IMR-90 (cell line): ENCODE measurements around the gene RAPGEF1. TPM values are rescaled to one million over a fixed set of nuclear protein-coding genes. Genes with fewer than 3 reads are reported as not detected.

Experiments used
- ATAC-seq: fragments of 200-7000 bp; cut with Tn5 transposase; 2 replicates; pipeline ENCODE4 v1.9.1; 2020; ENCODE audit warnings: low read depth, mild to moderate bottlenecking, moderate library complexity
- BruUV-seq: library from RNA; stranded (reverse); fragments of 400-500 nt; replicated peaks from 2 replicates; lab custom pipeline; 2021; lab: Mats Ljungman, UMichigan
- CTCF ChIA-PET: fragments of 300-600 bp; formaldehyde crosslinking; extraction: SDS; loops from one replicate; lab custom pipeline; 2021; ENCODE audit warnings: antibody characterized with exemption; lab: Yijun Ruan, JAX
- POLR2A ChIA-PET: fragments of 300-600 bp; sonication (Branson Sonifier 250); formaldehyde crosslinking; loops from one replicate; lab custom pipeline; 2022; ENCODE audit warnings: antibody characterized with exemption; ENCODE audit not compliant: unreplicated experiment; lab: Charles Lee
- DNase-seq: peaks from one replicate; pipeline ENCODE4 v3.0.0; 2013
- H2AFZ ChIP-seq: replicated peaks from 2 replicates; pipeline ENCODE3; 2013; ENCODE audit warnings: low read length, mild to moderate bottlenecking; ENCODE audit not compliant: poor library complexity
- H2AK5ac ChIP-seq: 2 replicates; pipeline ENCODE4 v1.6.1; 2013; ENCODE audit warnings: low read depth, low read length, inconsistent platforms
- H2AK9ac ChIP-seq: replicated peaks from 2 replicates; pipeline ENCODE3; 2013; ENCODE audit warnings: mild to moderate bottlenecking, low read depth, low read length, moderate library complexity; ENCODE audit not compliant: poor library complexity
- H2BK120ac ChIP-seq: 2 replicates; pipeline ENCODE4 v1.6.1; 2013; ENCODE audit warnings: low read depth, low read length, inconsistent platforms
- H2BK15ac ChIP-seq: 3 replicates; pipeline ENCODE4 v1.6.1; 2013; ENCODE audit warnings: low read depth, low read length, inconsistent platforms
- H2BK20ac ChIP-seq: 2 replicates; pipeline ENCODE4 v1.6.1; 2013; ENCODE audit warnings: low read depth, mild to moderate bottlenecking, inconsistent platforms, low read length, moderate library complexity
- H2BK5ac ChIP-seq: 2 replicates; pipeline ENCODE4 v1.6.1; 2013; ENCODE audit warnings: mild to moderate bottlenecking, low read depth, low read length, inconsistent platforms; ENCODE audit not compliant: poor library complexity, severe bottlenecking
- H3K14ac ChIP-seq: replicated peaks from 2 replicates; pipeline ENCODE4 v1.6.1; 2013; ENCODE audit warnings: low read depth, low read length, inconsistent platforms
- H3K18ac ChIP-seq: 2 replicates; pipeline ENCODE4 v1.6.1; 2013; ENCODE audit warnings: low read depth, low read length, control low read depth
- H3K23ac ChIP-seq: 2 replicates; pipeline ENCODE4 v1.6.1; 2013; ENCODE audit warnings: low read depth, low read length, inconsistent platforms
- H3K27ac ChIP-seq: 2 replicates; pipeline ENCODE4 v1.5.1; 2013; ENCODE audit warnings: mild to moderate bottlenecking, control low read depth, low read length; ENCODE audit not compliant: insufficient read depth
- H3K27me3 ChIP-seq: 2 replicates; pipeline ENCODE4 v1.6.1; 2013; ENCODE audit warnings: low read length; ENCODE audit not compliant: control insufficient read depth, insufficient read depth
- H3K36me3 ChIP-seq: 2 replicates; pipeline ENCODE4 v1.6.1; 2013; ENCODE audit warnings: low read length, mixed read lengths; ENCODE audit not compliant: control insufficient read depth, insufficient read depth
- H3K4ac ChIP-seq: 2 replicates; pipeline ENCODE4 v1.6.1; 2013; ENCODE audit warnings: low read depth, low read length, inconsistent platforms
- H3K4me1 ChIP-seq: 2 replicates; pipeline ENCODE4 v1.6.1; 2013; ENCODE audit warnings: low read length, mixed read lengths; ENCODE audit not compliant: control insufficient read depth, insufficient read depth
- H3K4me2 ChIP-seq: 2 replicates; pipeline ENCODE4 v1.6.1; 2013; ENCODE audit warnings: low read depth, mild to moderate bottlenecking, control low read depth, low read length, moderate library complexity
- H3K4me3 ChIP-seq: 2 replicates; pipeline ENCODE4 v1.5.1; 2013; ENCODE audit warnings: low read depth, mild to moderate bottlenecking, control low read depth, low read length, moderate library complexity; ENCODE audit not compliant: insufficient read depth
- H3K56ac ChIP-seq: 2 replicates; pipeline ENCODE4 v1.6.1; 2013; ENCODE audit warnings: low read length, inconsistent platforms; ENCODE audit not compliant: insufficient read depth; ENCODE audit errors: extremely low read depth
- H3K79me1 ChIP-seq, 2 experiments: 2 replicates each; pipeline ENCODE4 v1.6.1; 2013; ENCODE audit warnings: low read length in 2 of 2, inconsistent platforms in 1 of 2, low read depth in 1 of 2
- H3K9ac ChIP-seq: 2 replicates; pipeline ENCODE4 v1.6.1; 2013; ENCODE audit warnings: low read depth, low read length, control low read depth
- H3K9me1 ChIP-seq: 2 replicates; pipeline ENCODE4 v1.6.1; 2013; ENCODE audit warnings: low read length, inconsistent platforms; ENCODE audit not compliant: insufficient read depth
- H3K9me3 ChIP-seq: 2 replicates; pipeline ENCODE4 v1.6.1; 2013; ENCODE audit warnings: low read length; ENCODE audit not compliant: control insufficient read depth, insufficient read depth
- H4K20me1 ChIP-seq: 2 replicates; pipeline ENCODE4 v1.6.1; 2013; ENCODE audit warnings: low read length, inconsistent platforms; ENCODE audit not compliant: insufficient read depth
- H4K5ac ChIP-seq: 2 replicates; pipeline ENCODE4 v1.6.1; 2013; ENCODE audit warnings: mild to moderate bottlenecking, low read depth, low read length, control low read depth
- H4K8ac ChIP-seq, 2 experiments: 2 replicates each; pipeline ENCODE4 v1.6.1; 2013; ENCODE audit warnings: low read depth in 2 of 2, low read length in 2 of 2, control low read depth in 1 of 2, inconsistent platforms in 1 of 2
- H4K91ac ChIP-seq: 2 replicates; pipeline ENCODE4 v1.6.1; 2013; ENCODE audit warnings: low read depth, low read length, inconsistent platforms; ENCODE audit not compliant: insufficient read depth
- BHLHE40 ChIP-seq: fragments of 150-350 bp; IDR thresholded peaks from 2 replicates; pipeline ENCODE4 v1.6.1; 2016; ENCODE audit warnings: mild to moderate bottlenecking, low read depth, low read length
- CHD1 ChIP-seq: IDR thresholded peaks from 2 replicates; pipeline ENCODE4 v1.6.1; 2012; ENCODE audit warnings: low read depth, low read length, improper control_type of control experiment
- CTCF ChIP-seq: conservative IDR thresholded peaks from 2 replicates; pipeline ENCODE4 v1.5.1; 2012; ENCODE audit warnings: mild to moderate bottlenecking, low read depth, low read length, improper control_type of control experiment
- ELK1 ChIP-seq: fragments of 150-350 bp; IDR thresholded peaks from 2 replicates; pipeline ENCODE4 v1.6.1; 2016; ENCODE audit warnings: low read depth, mild to moderate bottlenecking, low read length, moderate library complexity, borderline replicate concordance
- FOS ChIP-seq: fragments of 150-350 bp; IDR thresholded peaks from 2 replicates; pipeline ENCODE4 v1.6.1; 2016; ENCODE audit warnings: low read depth, low read length
- MAZ ChIP-seq: IDR thresholded peaks from 2 replicates; pipeline ENCODE4 v1.6.1; 2012; ENCODE audit warnings: low read depth, mild to moderate bottlenecking, low read length, improper control_type of control experiment, moderate library complexity, borderline replicate concordance
- MXI1 ChIP-seq: IDR thresholded peaks from 2 replicates; pipeline ENCODE4 v1.6.1; 2012; ENCODE audit warnings: low read depth, mild to moderate bottlenecking, low read length, moderate library complexity, borderline replicate concordance
- POLR2A ChIP-seq: IDR thresholded peaks from 2 replicates; pipeline ENCODE4 v1.6.1; 2012; ENCODE audit warnings: mild to moderate bottlenecking, low read depth, low read length
- RFX5 ChIP-seq: IDR thresholded peaks from 2 replicates; pipeline ENCODE4 v1.8.0; 2012; ENCODE audit warnings: low read depth, mild to moderate bottlenecking, low read length, moderate library complexity
- WGBS, 2 experiments: methylation state at CpG; one replicate each; pipeline versions ENCODE4 v1.1.5 to v1.1.7; 2013; ENCODE audit warnings: missing lambda C conversion rate in 2 of 2; ENCODE audit not compliant: insufficient read length in 1 of 2; ENCODE audit errors: extremely low coverage in 2 of 2; 5-methylcytosine and 5-hydroxymethylcytosine counted together
- dilution Hi-C: fragments of 300-500 bp; cut with HindIII; formaldehyde crosslinking; loops from one replicate; pipeline ENCODE4 v1.14.3; 2018; ENCODE audit warnings: low sequenced_read_pairs; ENCODE audit not compliant: unreplicated experiment
- in situ Hi-C: fragments of 300-500 bp; cut with MboI; formaldehyde crosslinking; loops from 3 replicates; pipeline ENCODE4 v1.14.3; 2019; ENCODE audit warnings: low sequenced_read_pairs, inconsistent platforms, mixed read lengths
- intact Hi-C: fragments of 100-400 bp; cut with micrococcal nuclease; formaldehyde crosslinking; loops from 2 replicates; pipeline ENCODE4 v1.10.0; 2022
- polyA plus RNA-seq, 3 experiments: library from polyadenylated mRNA; depleted of rRNA; stranded (reverse); fragments of >200 nt; gene quantifications; 2 replicates each; pipeline ENCODE4 v1.2.3, GENCODE V29; 2012; ENCODE audit warnings: low replicate concordance in 1 of 3
- total RNA-seq: library from RNA; depleted of rRNA; stranded (reverse); fragments of >200 nt; gene quantifications from 2 replicates; pipeline ENCODE4 v1.2.3, GENCODE V29; 2012

Gene RAPGEF1
- total and polyA plus RNA-seq, 2 of the 4 experiments (the other 2 are of a cell fraction): 13.1 to 22.3 TPM

GRCh38 chr9:131642496-131643083, 97.3 kb downstream of the RAPGEF1 start:
- Histone ChIP-seq H2BK5ac (no peak overlapping the region), H3K4me2 (no peak overlapping the region), H2BK15ac (no peak overlapping the region), H3K4me1 (peaks cover 10% of the 10 kb centered on the region), H4K91ac (no peak overlapping the region), H3K18ac (no peak overlapping the region), H4K5ac (no peak overlapping the region), H2BK120ac (no peak overlapping the region), H4K8ac (no peak overlapping the region), H3K27me3 (no peaks in the 10 kb centered on the region), H2AK9ac (no peak overlapping the region), H3K4ac (no peak overlapping the region), H3K36me3 (peaks cover 13% of the 10 kb centered on the region), H3K56ac (no peak overlapping the region), H4K20me1 (peaks cover 2% of the 10 kb centered on the region; the same call in 1 of the 2 replicates), H2BK20ac (no peak overlapping the region), H3K4me3 (no peak overlapping the region), H3K27ac (no peak overlapping the region), H2AK5ac (peak overlapping the region; percentile 31; the same call in 1 of the 2 replicates), H3K14ac (no peak overlapping the region), H3K9ac (no peak overlapping the region), H3K79me1 (peaks cover 10 to 35% of the 10 kb centered on the region in 2 experiments; a peak in 3 of 4 replicates), H3K23ac (no peak overlapping the region), H3K9me1 (peaks cover 10% of the 10 kb centered on the region; the same call in 1 of the 2 replicates), H2AFZ (no peak overlapping the region), H3K9me3 (no peaks in the 10 kb centered on the region)
- intact Hi-C loops (no loop called here), in situ Hi-C loops (no loop called here), dilution Hi-C loops (no loop called here)
- ChIA-PET POLR2A (no interaction called here), CTCF (no interaction called here)
- no peak for TF ChIP-seq POLR2A
- TF ChIP-seq CHD1: no peak
- TF ChIP-seq MAZ: no peak
- TF ChIP-seq ELK1: no peak
- TF ChIP-seq BHLHE40: no peak
- TF ChIP-seq CTCF: no peak
- no peak for TF ChIP-seq RFX5
- TF ChIP-seq FOS: no peak
- no peak for TF ChIP-seq MXI1
- DNase-seq: no peak
- 91% methylated on average over 6 of the region's 13 CpGs; no CpG with 5 or more reads in 1 of the 2 experiments for WGBS, 2 experiments
- BruUV-seq: no TSS peak
- no peak; the same call in 1 of the 2 replicates for ATAC-seq
